SH-SY5Y (cell line): Measurements from ENCODE around the gene ZDHHC14.
A peak's percentile ranks its signal among the peaks of the same experiment; 100 is the strongest.

ENCODE experiments used
- GATA2 ChIP-seq: IDR thresholded peaks from 2 replicates; pipeline ENCODE4 v1.6.1; 2011; ENCODE audit warnings: mild to moderate bottlenecking, low read depth, low read length
- GATA3 ChIP-seq: IDR thresholded peaks from 2 replicates; pipeline ENCODE4 v1.6.1; 2011; ENCODE audit warnings: low read depth, mild to moderate bottlenecking, low read length, moderate library complexity

DNA sequence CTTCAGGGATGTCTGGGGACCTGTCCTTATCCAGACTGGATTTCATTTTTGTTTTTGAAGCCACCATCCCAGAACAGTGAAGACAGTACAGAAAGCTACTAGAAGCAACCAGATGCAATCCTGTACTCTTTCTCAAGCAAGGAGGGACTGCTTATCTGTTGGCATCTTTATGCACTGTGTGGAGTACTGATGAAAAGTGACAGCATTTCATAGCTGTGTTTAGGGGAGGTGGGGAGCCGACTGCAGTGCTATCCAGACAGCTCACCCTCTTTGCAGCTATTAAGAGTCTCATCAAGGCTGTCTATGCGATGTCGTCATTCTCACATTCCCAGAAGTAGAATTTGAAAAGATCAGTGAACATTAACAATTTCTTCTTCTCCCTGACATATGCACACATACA, 5.5 kb downstream of the ZDHHC14 start:
- TF ChIP-seq GATA2 (peak; percentile 31; the same call in 1 of the 2 replicates), GATA3 (no peak)
